GM18868 (cell line): Measurements from ENCODE around the gene CYP4F12.

Experiments
- ATAC-seq: cut with Tn5 transposase; IDR thresholded peaks from one replicate; pipeline ENCODE4 v1.9.1; 2021; ENCODE audit warnings: mild to moderate bottlenecking, moderate library complexity; ENCODE audit not compliant: unreplicated experiment

CYP4F12 gene, protein sequence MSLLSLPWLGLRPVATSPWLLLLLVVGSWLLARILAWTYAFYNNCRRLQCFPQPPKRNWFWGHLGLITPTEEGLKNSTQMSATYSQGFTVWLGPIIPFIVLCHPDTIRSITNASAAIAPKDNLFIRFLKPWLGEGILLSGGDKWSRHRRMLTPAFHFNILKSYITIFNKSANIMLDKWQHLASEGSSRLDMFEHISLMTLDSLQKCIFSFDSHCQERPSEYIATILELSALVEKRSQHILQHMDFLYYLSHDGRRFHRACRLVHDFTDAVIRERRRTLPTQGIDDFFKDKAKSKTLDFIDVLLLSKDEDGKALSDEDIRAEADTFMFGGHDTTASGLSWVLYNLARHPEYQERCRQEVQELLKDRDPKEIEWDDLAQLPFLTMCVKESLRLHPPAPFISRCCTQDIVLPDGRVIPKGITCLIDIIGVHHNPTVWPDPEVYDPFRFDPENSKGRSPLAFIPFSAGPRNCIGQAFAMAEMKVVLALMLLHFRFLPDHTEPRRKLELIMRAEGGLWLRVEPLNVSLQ

DNA sequence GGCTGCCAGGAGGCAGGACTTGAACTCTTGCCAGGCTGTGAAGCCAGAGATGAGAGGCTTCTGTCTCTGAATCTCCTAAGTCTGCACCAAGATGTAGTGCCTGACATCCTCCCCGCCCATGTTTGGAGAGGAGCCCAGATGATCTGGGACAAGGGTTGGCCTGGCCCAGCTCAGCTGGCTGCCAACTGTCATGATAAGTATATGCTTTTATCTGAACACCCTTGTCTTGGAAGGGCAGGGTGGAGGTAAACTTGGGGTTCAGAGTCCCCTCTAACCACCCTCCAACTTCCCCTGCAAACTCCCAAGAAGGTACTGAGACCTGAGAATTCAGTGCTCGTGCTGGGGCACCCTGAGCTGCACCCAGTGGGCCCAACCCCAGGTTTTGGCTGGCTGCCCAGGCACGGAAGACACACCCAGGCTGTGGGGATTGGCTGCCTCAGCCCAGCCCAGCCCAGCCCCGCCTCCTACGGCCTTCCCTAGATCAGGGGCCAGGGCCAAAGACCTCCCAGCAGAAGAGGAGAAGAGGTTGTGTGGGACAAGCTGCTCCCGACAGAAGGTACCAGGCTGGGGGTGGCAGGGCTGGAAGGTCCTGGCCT, at the start of gene CYP4F12:
CYP4F12 (plus strand) TSS at position 508 of the 596 bp plus-strand sequence. CDS start 443 bp downstream, outside the sequence.
- ATAC-seq = no peak

- no peak for ATAC-seq
Observed at GRCh38 chr19:15623711-15624318, 49.1 kb upstream of the CYP4F12 start.

DNA sequence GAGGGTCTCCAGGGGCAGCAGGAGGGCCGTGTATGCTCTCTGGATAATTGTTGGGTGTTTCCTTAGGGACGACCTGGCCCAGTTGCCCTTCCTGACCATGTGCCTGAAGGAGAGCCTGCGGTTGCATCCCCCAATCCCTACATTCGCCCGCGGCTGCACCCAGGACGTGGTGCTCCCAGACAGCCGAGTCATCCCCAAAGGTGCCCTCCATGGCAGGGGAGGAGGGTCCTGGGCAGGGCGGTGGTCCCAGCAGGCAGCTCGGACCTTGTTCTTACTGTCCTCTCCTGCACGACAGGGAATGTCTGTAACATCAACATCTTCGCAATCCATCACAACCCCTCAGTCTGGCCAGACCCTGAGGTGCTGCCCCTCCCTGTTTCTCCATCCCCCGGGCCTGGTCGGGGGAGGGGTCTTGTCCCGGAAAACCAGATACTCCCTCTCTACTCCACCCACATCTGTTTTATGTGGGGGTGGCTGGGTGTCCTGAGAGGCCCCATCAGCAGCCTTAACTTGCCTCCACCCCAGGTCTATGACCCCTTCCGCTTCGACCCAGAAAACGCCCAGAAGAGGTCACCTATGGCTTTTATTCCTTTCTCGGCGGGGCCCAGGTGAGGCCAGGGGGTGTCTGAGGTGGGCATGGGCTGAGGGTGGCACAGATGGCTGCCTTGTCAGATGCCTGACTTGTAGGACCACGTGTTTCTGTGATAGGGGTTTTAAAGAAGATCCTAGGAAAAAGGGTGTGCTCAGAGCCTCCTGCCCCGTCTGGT, 44.5 kb upstream of the CYP4F12 start:
- ATAC-seq = no peak

DNA sequence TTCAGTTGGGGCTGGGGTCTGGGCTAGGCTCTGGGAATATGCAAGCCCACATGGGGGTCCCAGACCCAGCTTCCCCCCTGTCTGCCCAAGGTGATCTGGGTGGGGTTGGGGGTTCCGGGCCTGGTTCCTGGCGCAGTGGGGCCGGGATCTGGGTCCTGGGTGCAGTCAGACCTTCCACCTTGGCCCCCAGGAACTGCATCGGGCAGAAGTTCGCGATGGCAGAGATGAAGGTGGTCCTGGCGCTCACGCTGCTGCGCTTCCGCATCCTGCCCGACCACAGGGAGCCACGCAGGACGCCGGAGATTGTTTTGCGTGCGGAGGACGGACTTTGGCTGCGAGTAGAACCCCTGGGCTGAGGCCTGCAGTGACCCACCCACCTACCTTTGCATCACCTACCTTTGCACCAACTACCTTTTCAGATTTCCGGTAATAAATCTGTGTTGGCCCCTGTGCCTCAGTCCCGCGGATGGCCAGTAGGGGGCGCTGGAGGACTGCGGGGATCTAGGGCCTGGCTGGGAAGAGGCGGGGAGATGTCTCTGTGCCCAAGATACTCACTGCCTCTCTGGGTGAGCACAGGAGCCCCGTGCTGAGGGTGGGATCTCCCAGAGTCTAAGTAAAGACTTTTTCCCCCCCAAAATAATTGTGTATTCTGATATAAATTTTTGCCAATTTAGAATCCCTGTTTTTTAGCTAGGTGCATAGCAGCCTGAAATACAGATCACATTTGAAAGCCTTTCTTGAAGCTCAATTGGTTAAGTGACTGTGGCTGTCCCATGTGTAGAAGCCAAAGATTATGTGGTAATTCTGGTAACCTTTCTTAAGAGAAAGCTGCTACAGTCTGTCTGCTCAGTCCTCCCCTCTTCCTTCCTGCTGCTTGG, 43.6 kb upstream of the CYP4F12 start:
- no peak for ATAC-seq

GRCh38 chr19:15631817-15632216, 41.1 kb upstream of the CYP4F12 start:
- ATAC-seq = no peak

DNA sequence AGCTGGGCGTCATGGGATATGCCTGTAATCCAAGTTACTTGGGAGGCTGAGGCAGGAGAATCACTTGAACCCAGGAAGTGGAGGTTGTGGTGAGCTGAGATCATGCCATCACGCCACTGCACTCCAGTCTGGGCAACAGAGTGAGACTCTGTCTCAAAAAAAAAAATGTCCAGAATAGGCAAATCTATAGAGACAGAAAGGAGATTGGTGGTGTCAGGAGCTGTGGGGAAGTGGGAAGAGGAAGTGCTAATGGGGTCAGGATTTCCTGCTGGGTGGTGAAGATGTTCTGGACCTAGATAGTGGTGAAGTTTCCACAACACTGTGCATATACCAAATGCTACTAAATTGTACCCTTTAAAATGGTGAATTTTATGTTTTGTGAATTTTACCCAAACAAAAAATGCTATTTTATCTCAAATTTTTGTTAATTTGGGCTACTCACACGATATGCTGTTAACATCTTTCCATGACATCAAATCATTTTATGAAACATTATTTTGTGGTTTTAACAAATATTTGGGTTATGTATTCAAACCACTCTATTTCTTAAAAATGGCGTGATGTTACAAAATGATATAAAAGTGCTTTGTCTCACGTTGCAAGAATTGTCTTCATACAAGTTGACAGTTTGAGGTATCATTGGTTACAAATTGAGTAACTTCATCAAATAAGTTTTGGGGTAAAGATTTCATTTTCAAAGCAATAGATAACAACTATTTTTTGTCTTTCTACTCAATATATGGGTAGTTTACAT, 39.6 kb upstream of the CYP4F12 start:
- no peak for ATAC-seq

DNA sequence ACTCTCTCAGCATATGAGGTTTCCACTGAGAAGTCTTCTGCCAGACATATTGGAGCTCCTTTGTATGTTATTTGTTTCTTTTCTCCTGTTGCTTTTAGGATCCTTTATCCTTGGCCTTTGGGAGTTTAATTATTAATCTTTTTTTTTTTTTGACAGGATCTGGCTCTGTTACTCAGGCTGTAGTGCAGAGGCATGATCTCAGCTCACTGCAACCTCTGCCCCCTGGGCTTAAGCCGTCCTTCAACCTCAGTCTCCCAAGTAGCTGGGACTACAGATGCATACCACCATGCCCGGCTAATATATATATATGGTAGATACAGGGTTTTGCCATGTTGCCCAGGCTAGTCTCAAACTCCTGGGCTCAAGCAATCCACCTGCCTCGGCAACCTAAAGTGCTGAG, 38.8 kb upstream of the CYP4F12 start:
- ATAC-seq = no peak

GRCh38 chr19:15635016-15635805, 37.7 kb upstream of the CYP4F12 start:
- no peak for ATAC-seq

- no peak for ATAC-seq
Observed at GRCh38 chr19:15636026-15636425, 36.9 kb upstream of the CYP4F12 start.

DNA sequence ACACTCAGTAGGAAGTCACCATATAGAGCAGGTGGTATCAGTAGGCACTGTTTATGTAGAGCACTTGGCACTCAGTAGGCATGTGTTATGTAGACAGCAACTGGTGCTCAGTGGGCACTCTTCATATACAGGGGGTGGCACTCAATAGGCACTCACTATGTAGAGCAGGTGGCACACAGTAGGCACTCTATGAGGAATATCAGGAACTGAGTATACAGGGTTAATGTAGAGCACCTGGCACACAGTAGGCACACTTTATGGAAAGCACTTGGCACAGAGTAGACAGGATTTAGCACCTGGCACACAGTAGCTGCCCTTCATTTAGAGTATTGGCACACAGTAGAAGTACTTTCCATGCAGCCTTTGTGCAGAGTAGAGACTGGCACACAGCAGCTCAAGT, 33.3 kb upstream of the CYP4F12 start:
- ATAC-seq = no peak

DNA sequence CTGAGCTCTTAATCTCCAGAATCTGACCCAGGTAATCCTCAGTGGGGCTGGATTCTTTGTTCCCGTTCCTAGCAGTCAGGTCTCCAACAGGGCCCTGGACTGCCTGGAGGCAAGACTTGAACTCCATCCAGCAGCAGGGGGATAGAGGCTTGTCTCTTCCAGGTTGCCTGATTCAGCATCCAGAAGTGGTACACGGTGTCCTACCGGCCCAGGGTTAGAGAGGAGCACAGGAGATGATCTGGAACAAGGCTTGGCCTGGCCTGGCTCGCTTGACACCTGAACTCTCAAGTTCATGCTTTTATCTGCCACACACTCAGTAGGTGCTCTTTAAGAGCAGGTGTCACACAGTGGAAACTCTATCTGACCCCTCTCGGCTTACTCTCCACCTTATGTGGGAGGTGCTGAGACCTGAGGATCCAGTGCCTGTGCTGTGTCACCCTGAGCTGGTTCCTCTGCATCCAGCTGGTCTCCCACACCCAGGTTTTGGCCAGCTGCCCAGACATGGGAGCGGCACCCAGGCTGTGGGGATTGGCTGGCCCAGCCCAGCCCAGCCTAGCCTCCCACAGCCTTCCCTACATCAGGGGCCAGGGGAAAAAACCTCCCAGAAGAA, 32.5 kb upstream of the CYP4F12 start, which contains the start of gene CYP4F3:
CYP4F3 (plus strand) TSS at position 604 of the 610 bp plus-strand sequence. CDS start 519 bp downstream, outside the sequence.
- ATAC-seq = no peak

DNA sequence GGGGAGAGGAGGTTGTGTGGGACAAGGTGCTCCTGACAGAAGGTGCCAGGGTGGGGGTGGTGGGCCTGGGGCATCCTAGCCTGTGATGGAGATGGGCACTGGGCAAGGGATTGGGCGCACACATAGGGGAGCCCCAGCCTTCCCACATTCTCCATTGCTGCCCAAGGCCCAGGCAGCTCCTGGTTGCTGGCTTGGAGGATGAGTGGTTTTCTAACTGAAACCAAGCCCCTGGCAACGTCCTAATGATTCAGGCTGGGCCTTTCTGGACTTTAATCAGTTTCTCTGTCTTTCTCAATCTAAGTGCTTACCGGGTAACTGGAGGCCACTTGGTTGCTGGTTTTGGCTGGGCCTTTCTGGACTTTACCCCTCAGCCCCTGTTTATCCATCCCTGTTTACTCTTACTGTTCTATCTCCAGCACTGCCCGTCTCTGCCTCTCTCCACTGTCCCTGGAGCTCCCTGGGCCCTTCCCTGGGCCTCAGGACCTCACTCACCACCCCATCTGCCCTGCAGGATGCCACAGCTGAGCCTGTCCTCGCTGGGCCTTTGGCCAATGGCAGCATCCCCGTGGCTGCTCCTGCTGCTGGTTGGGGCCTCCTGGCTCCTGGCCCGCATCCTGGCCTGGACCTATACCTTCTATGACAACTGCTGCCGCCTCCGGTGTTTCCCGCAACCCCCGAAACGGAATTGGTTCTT, 31.8 kb upstream of the CYP4F12 start:
- ATAC-seq = no peak

GRCh38 chr19:15641901-15642491, 30.9 kb upstream of the CYP4F12 start:
- ATAC-seq = no peak

- ATAC-seq = no peak
Observed at GRCh38 chr19:15642807-15643206, 30.1 kb upstream of the CYP4F12 start.

DNA sequence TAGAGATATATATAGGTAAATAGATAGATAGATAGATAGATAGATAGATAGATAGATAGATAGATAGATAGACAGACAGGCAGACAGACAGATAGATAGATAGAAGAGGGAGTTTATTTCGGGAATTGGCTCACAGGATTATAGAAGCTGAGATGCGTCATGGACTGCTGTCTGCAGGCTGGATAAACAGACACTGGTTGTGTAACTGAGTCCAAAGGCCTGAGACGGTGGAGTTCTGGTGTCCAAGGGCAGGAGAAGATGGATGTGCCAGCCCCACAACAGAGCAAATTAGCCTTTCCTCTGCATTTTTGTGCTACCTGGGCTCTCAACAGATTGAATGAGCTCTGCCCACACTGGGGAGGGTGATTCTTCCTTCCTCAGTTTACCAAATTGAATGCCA, 29.5 kb upstream of the CYP4F12 start:
- ATAC-seq = no peak

- no peak for ATAC-seq
Observed at GRCh38 chr19:15644066-15644741, 28.7 kb upstream of the CYP4F12 start.
